H1 (cell line): ENCODE data around the gene PINK1. TPM values are rescaled to one million over a fixed set of nuclear protein-coding genes. Genes with fewer than 3 reads are reported as not detected.

ENCODE experiments used
- CHD7 ChIP-seq: fragments of 300-600 bp; sonication (generic); IDR thresholded peaks from 2 replicates; pipeline ENCODE4 v1.7.1; 2012; ENCODE audit warnings: low read length, moderate library complexity, mild to moderate bottlenecking, inconsistent platforms; ENCODE audit not compliant: insufficient replicate concordance
- KDM1A ChIP-seq: fragments of 200-600, 300-600 bp; sonication (generic); IDR thresholded peaks from 2 replicates; pipeline ENCODE4 v1.7.1; 2016; ENCODE audit warnings: mild to moderate bottlenecking, low read length, borderline replicate concordance
- SIN3A ChIP-seq, 2 experiments: IDR thresholded peaks in 1 of 2; conservative IDR thresholded peaks in 1 of 2; 2 replicates each; pipeline ENCODE4 v1.6.1; 2011 to 2012; ENCODE audit warnings: low read length in 2 of 2, improper control_type of control experiment in 1 of 2, low read depth in 1 of 2, mild to moderate bottlenecking in 1 of 2
- TBP ChIP-seq: IDR thresholded peaks from 2 replicates; pipeline ENCODE4 v1.6.1; 2011; ENCODE audit warnings: low read depth, low read length, improper control_type of control experiment
- polyA plus RNA-seq, 7 experiments: library from polyadenylated mRNA; depleted of rRNA in 3 of 7; stranded (reverse) in 5 of 7; unstranded in 2 of 7; fragments of >200 nt in 5 of 7; fragments of 200-250 nt in 2 of 7; gene quantifications; 1 replicate in 5 of 7; 2 replicates in 1 of 7; 4 replicates in 1 of 7; pipeline versions ENCODE4 v1.2.1 to v1.2.3, GENCODE V29; 2011 to 2013; ENCODE audit warnings: missing spikeins in 2 of 7, mixed read lengths in 2 of 7
- total RNA-seq: library from RNA; stranded (reverse); fragmentation: NEBNext Ultra II Directional; extraction: Animal tissue kit (Norgen Biotek cat#: 25700); gene quantifications from 2 replicates; pipeline ENCODE4 v1.2.1, GENCODE V29; 2021
- TF ChIP-seq, protein P1 (sequence below), 3 experiments: IDR thresholded peaks; 1 replicate in 2 of 3; 2 replicates in 1 of 3; pipeline versions ENCODE4 v1.5.1 to v1.6.1; 2011; ENCODE audit warnings: low read length in 3 of 3, mild to moderate bottlenecking in 3 of 3, inconsistent platforms in 2 of 3, low read depth in 1 of 3, moderate library complexity in 1 of 3; ENCODE audit not compliant: insufficient read depth in 1 of 3; ENCODE audit errors: control extremely low read depth in 1 of 3

Gene PINK1
- total and polyA plus RNA-seq, 2 of the 8 experiments (the other 6 are each of a cell fraction or from before 2014, with no cell fraction given), result 16.1 to 19.3 TPM

GRCh38 chr1:20696397-20697333 is 63.4 kb downstream of the PINK1 start (continued):
- TF ChIP-seq, protein P1, sequence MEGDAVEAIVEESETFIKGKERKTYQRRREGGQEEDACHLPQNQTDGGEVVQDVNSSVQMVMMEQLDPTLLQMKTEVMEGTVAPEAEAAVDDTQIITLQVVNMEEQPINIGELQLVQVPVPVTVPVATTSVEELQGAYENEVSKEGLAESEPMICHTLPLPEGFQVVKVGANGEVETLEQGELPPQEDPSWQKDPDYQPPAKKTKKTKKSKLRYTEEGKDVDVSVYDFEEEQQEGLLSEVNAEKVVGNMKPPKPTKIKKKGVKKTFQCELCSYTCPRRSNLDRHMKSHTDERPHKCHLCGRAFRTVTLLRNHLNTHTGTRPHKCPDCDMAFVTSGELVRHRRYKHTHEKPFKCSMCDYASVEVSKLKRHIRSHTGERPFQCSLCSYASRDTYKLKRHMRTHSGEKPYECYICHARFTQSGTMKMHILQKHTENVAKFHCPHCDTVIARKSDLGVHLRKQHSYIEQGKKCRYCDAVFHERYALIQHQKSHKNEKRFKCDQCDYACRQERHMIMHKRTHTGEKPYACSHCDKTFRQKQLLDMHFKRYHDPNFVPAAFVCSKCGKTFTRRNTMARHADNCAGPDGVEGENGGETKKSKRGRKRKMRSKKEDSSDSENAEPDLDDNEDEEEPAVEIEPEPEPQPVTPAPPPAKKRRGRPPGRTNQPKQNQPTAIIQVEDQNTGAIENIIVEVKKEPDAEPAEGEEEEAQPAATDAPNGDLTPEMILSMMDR (IDR thresholded peaks at IDR 0.05; ENCODE audit: control extremely low read depth in 1 of 3, insufficient read depth in 1 of 3, low read depth in 1 of 3, low read length in 3 of 3), result peak; percentile 83 to 96 (median 85)
- TF ChIP-seq CHD7 (no peak), KDM1A (0 out of 2 replicates have a peak, but pooled peaks have one; percentile 59), TBP (no peak), SIN3A (conservative IDR thresholded peaks at IDR 0.05 in 1 of 2, IDR thresholded peaks at IDR 0.05 in 1 of 2; ENCODE audit: low read depth in 1 of 2, low read length in 2 of 2) (0 out of 4 replicates have a peak, but pooled peaks of 1 of the 2 experiments have one; percentile 66)
